Subcutaneous abdominal adipose tissue (tissue), 5 donors: ENCODE data around the gene COQ6.
A peak's percentile ranks its signal among the peaks of the same experiment; 100 is the strongest.
"Not testable (repeated sequence)": the region's sequence is repeated elsewhere in the genome, so short reads cannot be mapped to it uniquely, and the experiment has no call there.

Experiments used
- H3K27ac ChIP-seq: one replicate; pipeline ENCODE4 v1.7.0; 2013; ENCODE audit warnings: low read depth, mild to moderate bottlenecking, inconsistent platforms, low read length, moderate library complexity
- H3K27me3 ChIP-seq, 5 donors: one replicate each; pipeline ENCODE4 v1.7.0; 2013; ENCODE audit warnings: low read length in 5 of 5, inconsistent platforms in 1 of 5; ENCODE audit not compliant: control insufficient read depth in 5 of 5, insufficient read depth in 4 of 5
- H3K36me3 ChIP-seq, 5 donors: one replicate each; pipeline ENCODE4 v1.7.0; 2013; ENCODE audit warnings: low read length in 5 of 5; ENCODE audit not compliant: control insufficient read depth in 5 of 5, insufficient read depth in 5 of 5
- H3K4me1 ChIP-seq, 5 donors: one replicate each; pipeline ENCODE4 v1.7.0; 2013; ENCODE audit warnings: low read length in 5 of 5, mild to moderate bottlenecking in 3 of 5, moderate library complexity in 1 of 5; ENCODE audit not compliant: control insufficient read depth in 5 of 5, insufficient read depth in 5 of 5
- H3K4me3 ChIP-seq, 5 donors: one replicate each; pipeline ENCODE4 v1.7.0; 2013; ENCODE audit warnings: low read length in 5 of 5, low read depth in 1 of 5
- H3K9ac ChIP-seq, 5 donors: one replicate each; pipeline ENCODE4 v1.7.0; 2013; ENCODE audit warnings: low read length in 5 of 5, mild to moderate bottlenecking in 4 of 5, moderate library complexity in 3 of 5
- H3K9me3 ChIP-seq, 5 donors: one replicate each; pipeline ENCODE4 v1.7.0; 2013; ENCODE audit warnings: low read length in 5 of 5; ENCODE audit not compliant: control insufficient read depth in 5 of 5
- donor health status: healthy.
- donor health status: healthy.
- donor health status: healthy.
- donor health status: healthy.
- donor health status: healthy.

Gene COQ6

GRCh38 chr14:73973497-73973896 lies 23.4 kb downstream of the COQ6 start:
- H3K9me3 ChIP-seq = no peaks in the 10 kb centered on the region
- no peak overlapping the region for H3K27ac ChIP-seq
- H3K27me3 ChIP-seq = no peaks in the 10 kb centered on the region
- peaks cover 22 to 58% (median 45%) of the 10 kb centered on the region in 5 donors for H3K36me3 ChIP-seq
- H3K4me3 ChIP-seq = no peak overlapping the region
- no peaks in the 10 kb centered on the region for H3K4me1 ChIP-seq
- H3K9ac ChIP-seq = no peak overlapping the region

GRCh38 chr14:73976125-73976524 lies 26.0 kb downstream of the COQ6 start:
- Histone ChIP-seq H3K36me3 (peaks cover 14 to 41% (median 30%) of the 10 kb centered on the region in 5 donors), H3K4me1 (no peaks in the 10 kb centered on the region), H3K4me3 (no peak overlapping the region), H3K9me3 (no peaks in the 10 kb centered on the region), H3K27me3 (no peaks in the 10 kb centered on the region), H3K9ac (no peak overlapping the region), H3K27ac (no peak overlapping the region)

GRCh38 chr14:73977896-73978295 lies 27.8 kb downstream of the COQ6 start:
- H3K4me1 ChIP-seq = no peaks in the 10 kb centered on the region
- no peak overlapping the region for H3K27ac ChIP-seq
- no peak overlapping the region for H3K4me3 ChIP-seq
- no peak overlapping the region for H3K9ac ChIP-seq
- no peaks in the 10 kb centered on the region for H3K27me3 ChIP-seq
- no peaks in the 10 kb centered on the region for H3K9me3 ChIP-seq
- peaks cover 14 to 32% (median 22%) of the 10 kb centered on the region in 5 donors for H3K36me3 ChIP-seq

GRCh38 chr14:73988065-73988464 lies 38.0 kb downstream of the COQ6 start:
- Histone ChIP-seq H3K9me3 (no peaks in the 10 kb centered on the region), H3K27ac (no peak overlapping the region), H3K4me3 (no peak overlapping the region), H3K36me3 (peaks cover 15 to 27% (median 24%) of the 10 kb centered on the region in 5 donors), H3K9ac (no peak overlapping the region), H3K27me3 (no peaks in the 10 kb centered on the region), H3K4me1 (no peaks in the 10 kb centered on the region)

- H3K4me3 ChIP-seq, H3K27ac ChIP-seq, H3K9ac ChIP-seq, H3K27me3 ChIP-seq, H3K9me3 ChIP-seq, H3K4me1 ChIP-seq: not testable (repeated sequence)
- peaks cover 15 to 27% (median 24%) of the 10 kb centered on the region in 5 donors for H3K36me3 ChIP-seq
Observed at GRCh38 chr14:73988656-73989055, 38.6 kb downstream of the COQ6 start.

GRCh38 chr14:73991092-73991491 lies 41.0 kb downstream of the COQ6 start:
- H3K4me1 ChIP-seq = peaks cover 0 to 6% (median 3%) of the 10 kb centered on the region in 5 donors
- H3K9ac ChIP-seq = no peak overlapping the region
- no peaks in the 10 kb centered on the region for H3K9me3 ChIP-seq
- H3K36me3 ChIP-seq = peaks cover 14 to 25% (median 18%) of the 10 kb centered on the region in 5 donors
- no peak overlapping the region for H3K4me3 ChIP-seq
- H3K27ac ChIP-seq = no peak overlapping the region
- no peaks in the 10 kb centered on the region for H3K27me3 ChIP-seq

GRCh38 chr14:73994926-73995325 lies 44.8 kb downstream of the COQ6 start:
- H3K27ac ChIP-seq, H3K9ac ChIP-seq, H3K4me3 ChIP-seq, H3K9me3 ChIP-seq, H3K27me3 ChIP-seq: not testable (repeated sequence)
- H3K36me3 ChIP-seq = peaks cover 0 to 14% (median 9%) of the 10 kb centered on the region in 5 donors
- H3K4me1 ChIP-seq = peaks cover 0 to 10% (median 4%) of the 10 kb centered on the region in 5 donors

GRCh38 chr14:73995977-73996378 lies 45.9 kb downstream of the COQ6 start:
- Histone ChIP-seq H3K4me1 (peaks cover 0 to 10% (median 4%) of the 10 kb centered on the region in 5 donors), H3K36me3 (peaks cover 0 to 14% (median 9%) of the 10 kb centered on the region in 5 donors), H3K4me3 (peak overlapping the region in 2 of 5 donors; percentile 9 to 61), H3K27me3 (no peaks in the 10 kb centered on the region), H3K27ac (no peak overlapping the region), H3K9me3 (no peaks in the 10 kb centered on the region), H3K9ac (peak overlapping the region in 3 of 5 donors; percentile 16 to 52 (median 17))

- H3K36me3 ChIP-seq = peaks cover 0 to 14% (median 9%) of the 10 kb centered on the region in 5 donors
- no peaks in the 10 kb centered on the region for H3K9me3 ChIP-seq
- H3K4me1 ChIP-seq = peaks cover 0 to 10% (median 4%) of the 10 kb centered on the region in 5 donors
- no peak overlapping the region for H3K9ac ChIP-seq
- no peak overlapping the region for H3K27ac ChIP-seq
- H3K4me3 ChIP-seq = no peak overlapping the region
- no peaks in the 10 kb centered on the region for H3K27me3 ChIP-seq
Observed at GRCh38 chr14:73996731-73997107, 46.6 kb downstream of the COQ6 start.

GRCh38 chr14:73997108-73997943 lies 47.2 kb downstream of the COQ6 start:
- Histone ChIP-seq H3K36me3 (peaks cover 0 to 14% (median 9%) of the 10 kb centered on the region in 5 donors), H3K27me3 (no peaks in the 10 kb centered on the region), H3K9me3 (no peaks in the 10 kb centered on the region), H3K9ac (no peak overlapping the region), H3K4me3 (no peak overlapping the region), H3K4me1 (peaks cover 0 to 10% (median 4%) of the 10 kb centered on the region in 5 donors), H3K27ac (no peak overlapping the region)
